Psoas muscle (tissue), 8 donors: ENCODE data around the gene STPG2. TPM values are rescaled to one million over a fixed set of nuclear protein-coding genes. Genes with fewer than 3 reads are reported as not detected.
A peak's percentile ranks its signal among the peaks of the same experiment; 100 is the strongest.

Experiments used
- ATAC-seq, 4 donors: fragments of 200-7000 bp; cut with Tn5 transposase; one replicate each; pipeline ENCODE4 v1.9.1; 2020; ENCODE audit warnings: moderate library complexity in 3 of 4, mild to moderate bottlenecking in 2 of 4
- DNase-seq, 2 donors: peaks; one replicate each; pipeline ENCODE4 v3.0.0-alpha.2; 2020
- H3K27ac ChIP-seq: fragments of 200-600 bp; one replicate; pipeline ENCODE4 v1.8.0; 2022
- H3K27me3 ChIP-seq, 3 donors: fragments of 200-600 bp in 1 of 3; one replicate each; pipeline versions ENCODE4 v1.6.1 to v1.8.0; 2013 to 2022; ENCODE audit warnings: low read length in 2 of 3, mild to moderate bottlenecking in 2 of 3, moderate library complexity in 1 of 3; ENCODE audit not compliant: insufficient read depth in 3 of 3
- H3K36me3 ChIP-seq, 2 donors: fragments of 200-600 bp in 1 of 2; one replicate each; pipeline versions ENCODE4 v1.6.1 to v1.8.0; 2013 to 2022; ENCODE audit warnings: low read depth in 1 of 2, mild to moderate bottlenecking in 1 of 2, moderate library complexity in 1 of 2; ENCODE audit not compliant: insufficient read depth in 1 of 2
- H3K4me1 ChIP-seq: fragments of 200-600 bp; one replicate; pipeline ENCODE4 v1.8.0; 2022
- H3K4me3 ChIP-seq: fragments of 200-600 bp; one replicate; pipeline ENCODE4 v1.8.0; 2022; ENCODE audit warnings: mild to moderate bottlenecking
- H3K9me3 ChIP-seq: fragments of 200-600 bp; one replicate; pipeline ENCODE4 v1.8.0; 2022
- WGBS, 3 donors: extraction: QIAGEN DNeasy Blood & Tissue Kit; methylation state at CpG; one replicate each; pipeline versions ENCODE4 v1.1.6 to v1.1.7; 2013; 5-methylcytosine and 5-hydroxymethylcytosine counted together
- intact Hi-C, 2 donors: fragments of 100-400 bp; cut with DNase I; formaldehyde crosslinking; loops; one replicate each; pipeline versions ENCODE4 v1.11.0 to v1.14.2; 2022
- polyA plus RNA-seq, 3 donors: library from polyadenylated mRNA; stranded (reverse); fragments of 200-250 nt; gene quantifications; one replicate each; pipeline ENCODE4 v1.2.3, GENCODE V29; 2013
- total RNA-seq, 4 donors: library from RNA; stranded (reverse); fragmentation: NEBNext Ultra II Directional in 2 of 4; extraction: Animal tissue kit (Norgen Biotek cat#: 25700) in 2 of 4; gene quantifications; one replicate each; pipeline versions ENCODE4 v1.2.1 to v1.2.4, GENCODE V29; 2021 to 2023
- TF ChIP-seq, protein P1 (sequence below): fragments of 200-600 bp; IDR thresholded peaks from one replicate; pipeline ENCODE4 v1.8.0; 2022; ENCODE audit warnings: antibody characterized with exemption
- donor health status: healthy with polysubstance abuse.
- donor health status: DM: no; HTN: no; CAD: no; lungs with moderate emphysema.
- donor health status: Bipolar disorder and iron deficiency.
- donor health status: healthy.
- donor health status: DM: yes; HTN: yes; CAD: no.
- donor health status: DM: no; HTN: no; CAD: no.
- donor health status: DM: no; HTN: no; CAD: no.
- donor health status: DM: yes; HTN: yes; CAD: no.

The STPG2 gene
- total and polyA plus RNA-seq, 7 donors, result 0.01 to 0.21 TPM; not detected in 5

DNA sequence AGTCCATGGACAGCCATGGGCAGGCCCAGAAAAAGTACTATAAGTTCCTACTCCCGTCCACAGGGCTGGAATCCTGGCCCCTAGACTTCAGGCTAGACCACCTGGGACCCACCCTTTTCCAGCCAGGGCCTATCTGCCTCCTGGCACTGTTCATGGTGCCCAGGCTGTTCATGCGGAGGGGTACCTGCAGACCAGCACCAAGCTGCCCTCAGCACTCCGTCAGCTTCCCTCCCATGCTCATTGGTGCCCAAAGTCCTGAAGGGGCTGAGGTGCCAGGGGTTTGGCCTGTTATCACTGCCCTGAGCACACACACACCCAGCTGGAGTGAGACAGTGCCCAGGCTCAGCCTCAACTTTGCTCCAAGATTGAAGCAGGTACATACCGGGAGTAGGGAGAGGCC is 477.7 kb downstream of the STPG2 start:
- no peaks in the 10 kb centered on the region for H3K9me3 ChIP-seq
- no peaks in the 10 kb centered on the region for H3K27me3 ChIP-seq
- DNase-seq (no peak), ATAC-seq (no peak)
- intact Hi-C loops, result no loop called here
- H3K4me3 ChIP-seq, result no peak overlapping the region
- no peaks in the 10 kb centered on the region for H3K4me1 ChIP-seq
- TF ChIP-seq, protein P1, sequence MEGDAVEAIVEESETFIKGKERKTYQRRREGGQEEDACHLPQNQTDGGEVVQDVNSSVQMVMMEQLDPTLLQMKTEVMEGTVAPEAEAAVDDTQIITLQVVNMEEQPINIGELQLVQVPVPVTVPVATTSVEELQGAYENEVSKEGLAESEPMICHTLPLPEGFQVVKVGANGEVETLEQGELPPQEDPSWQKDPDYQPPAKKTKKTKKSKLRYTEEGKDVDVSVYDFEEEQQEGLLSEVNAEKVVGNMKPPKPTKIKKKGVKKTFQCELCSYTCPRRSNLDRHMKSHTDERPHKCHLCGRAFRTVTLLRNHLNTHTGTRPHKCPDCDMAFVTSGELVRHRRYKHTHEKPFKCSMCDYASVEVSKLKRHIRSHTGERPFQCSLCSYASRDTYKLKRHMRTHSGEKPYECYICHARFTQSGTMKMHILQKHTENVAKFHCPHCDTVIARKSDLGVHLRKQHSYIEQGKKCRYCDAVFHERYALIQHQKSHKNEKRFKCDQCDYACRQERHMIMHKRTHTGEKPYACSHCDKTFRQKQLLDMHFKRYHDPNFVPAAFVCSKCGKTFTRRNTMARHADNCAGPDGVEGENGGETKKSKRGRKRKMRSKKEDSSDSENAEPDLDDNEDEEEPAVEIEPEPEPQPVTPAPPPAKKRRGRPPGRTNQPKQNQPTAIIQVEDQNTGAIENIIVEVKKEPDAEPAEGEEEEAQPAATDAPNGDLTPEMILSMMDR, result no peak
- no peaks in the 10 kb centered on the region for H3K36me3 ChIP-seq
- 78 to 91% (median 85%) methylated on average over 4 of the region's 4 CpGs for WGBS, 3 donors
- no peak overlapping the region for H3K27ac ChIP-seq

DNA sequence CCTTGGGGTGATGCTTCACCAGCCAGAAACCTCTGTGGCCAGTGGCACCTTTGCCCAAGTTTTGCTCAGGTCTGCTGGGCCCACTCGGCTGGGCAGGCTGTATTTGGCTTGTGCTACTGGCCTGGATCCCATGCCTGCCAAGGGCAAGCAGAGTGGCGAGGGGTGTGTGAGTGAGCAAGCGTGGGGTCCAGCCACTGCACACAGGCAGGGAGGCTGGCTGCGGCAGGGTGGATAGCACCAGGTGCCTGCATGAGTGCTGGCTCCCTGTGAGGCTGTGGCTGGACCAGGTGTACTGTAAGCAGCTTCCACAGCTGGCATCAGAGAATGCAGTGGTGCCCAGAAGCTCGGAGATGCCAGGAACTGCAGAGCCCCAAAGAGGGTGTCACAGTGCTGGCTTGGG is 478.5 kb downstream of the STPG2 start:
- no peak overlapping the region for H3K4me3 ChIP-seq
- TF ChIP-seq, protein P1, result no peak
- H3K4me1 ChIP-seq, result no peaks in the 10 kb centered on the region
- H3K36me3 ChIP-seq, result no peaks in the 10 kb centered on the region
- no peak for DNase-seq
- no peak for ATAC-seq
- WGBS, 3 donors, result 78 to 83% (median 82%) methylated on average over 5 of the region's 5 CpGs
- intact Hi-C loops, result no loop called here
- H3K27ac ChIP-seq, result no peak overlapping the region
- no peaks in the 10 kb centered on the region for H3K9me3 ChIP-seq
- H3K27me3 ChIP-seq, result no peaks in the 10 kb centered on the region

DNA sequence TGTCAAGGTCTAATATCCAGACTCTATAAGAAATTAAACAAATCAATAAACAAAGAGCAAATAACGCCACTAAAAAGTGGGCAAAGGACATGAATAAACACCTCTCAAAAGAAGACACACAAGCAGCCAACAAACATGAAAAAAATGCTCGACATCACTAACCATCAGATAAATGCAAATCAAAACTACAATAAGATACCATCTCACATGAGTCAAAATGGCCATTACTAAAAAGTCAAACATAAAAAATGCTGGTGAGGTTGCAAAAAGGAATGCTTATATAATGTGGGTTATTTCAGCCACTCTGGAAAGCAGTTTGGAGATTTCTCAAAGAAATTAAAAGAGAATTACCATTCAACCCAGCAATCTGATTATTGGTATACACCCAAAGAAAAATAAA is 481.1 kb downstream of the STPG2 start:
- no peak overlapping the region for H3K4me3 ChIP-seq
- TF ChIP-seq, protein P1, result no peak
- DNase-seq (no peak), ATAC-seq (no peak)
- no peaks in the 10 kb centered on the region for H3K27me3 ChIP-seq
- H3K9me3 ChIP-seq, result no peaks in the 10 kb centered on the region
- no peaks in the 10 kb centered on the region for H3K4me1 ChIP-seq
- H3K36me3 ChIP-seq, result no peaks in the 10 kb centered on the region
- no peak overlapping the region for H3K27ac ChIP-seq
- intact Hi-C loops, result no loop called here
- 80 to 86% (median 82%) methylated on average over 2 of the region's 2 CpGs for WGBS, 3 donors

DNA sequence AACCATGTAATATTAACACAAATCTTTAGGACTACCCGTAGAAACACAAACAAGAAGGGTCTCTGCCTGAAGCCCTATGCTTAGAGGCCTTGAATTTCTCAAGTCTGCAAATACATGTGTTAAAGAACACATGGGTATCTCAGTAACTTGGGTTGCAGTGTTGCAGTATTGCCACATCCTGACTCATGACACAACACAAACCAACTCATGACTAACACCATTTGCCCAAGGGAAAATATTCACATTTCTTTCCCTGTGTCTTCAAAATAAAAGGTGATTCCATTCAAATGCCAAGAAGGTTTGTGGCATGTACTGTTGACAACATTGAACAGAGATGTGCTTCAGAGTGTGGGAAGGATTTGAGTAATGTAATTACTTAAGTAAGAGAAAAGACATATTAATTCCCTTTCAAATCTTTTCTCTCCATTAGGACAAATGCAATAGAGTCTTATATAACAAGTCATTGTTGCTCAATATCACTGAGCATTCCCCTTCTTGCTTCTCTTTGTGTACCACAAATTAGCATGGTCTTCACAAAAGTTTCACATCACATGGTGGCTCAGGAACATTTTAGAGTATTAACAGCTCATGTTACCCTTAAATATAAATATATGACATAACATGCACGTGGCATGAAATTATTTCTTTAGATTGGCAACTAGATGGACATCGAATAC is 487.1 kb downstream of the STPG2 start:
- H3K27ac ChIP-seq, result no peak overlapping the region
- ATAC-seq (peak in 1 of 4 donors; percentile 43), DNase-seq (no peak)
- intact Hi-C loops, result no loop called here
- no peak overlapping the region for H3K4me3 ChIP-seq
- TF ChIP-seq, protein P1, result no peak
- WGBS, 3 donors, result 71 to 81% (median 76%) methylated on average over 3 of the region's 3 CpGs
- H3K9me3 ChIP-seq, result no peaks in the 10 kb centered on the region
- no peaks in the 10 kb centered on the region for H3K27me3 ChIP-seq
- H3K4me1 ChIP-seq, result no peaks in the 10 kb centered on the region
- H3K36me3 ChIP-seq, result no peaks in the 10 kb centered on the region

DNA sequence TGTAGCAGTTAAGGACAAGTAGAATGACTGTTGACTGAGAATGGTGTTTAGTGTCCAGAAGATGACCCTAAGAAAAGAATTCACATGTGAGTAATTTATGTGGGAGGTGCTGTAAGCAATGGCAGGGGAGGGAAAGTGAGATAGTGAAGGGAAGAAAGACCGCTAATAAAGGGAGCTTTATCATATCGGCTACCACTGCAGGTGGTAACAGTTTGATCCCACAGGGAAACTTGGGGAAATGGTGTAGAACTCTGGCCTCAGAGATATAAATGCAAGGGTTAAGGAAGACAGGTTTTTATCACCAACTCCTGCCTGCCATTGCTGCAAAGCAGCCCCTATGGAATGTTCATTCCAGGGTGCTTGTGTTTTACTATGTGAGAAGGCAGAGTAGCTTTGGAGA is 489.6 kb downstream of the STPG2 start:
- DNase-seq, result no peak
- intact Hi-C loops, result no loop called here
- no peak for ATAC-seq
- Histone ChIP-seq H3K27ac (no peak overlapping the region), H3K4me3 (no peak overlapping the region), H3K9me3 (no peaks in the 10 kb centered on the region), H3K36me3 (no peaks in the 10 kb centered on the region), H3K4me1 (no peaks in the 10 kb centered on the region), H3K27me3 (no peaks in the 10 kb centered on the region)
- 64 to 86% (median 79%) methylated on average over 2 of the region's 2 CpGs for WGBS, 3 donors
- TF ChIP-seq, protein P1, result no peak
